Measurements from ENCODE around the gene CPVL.

GRCh38 chr7:29146057-29146706 is at the start of gene CPVL:
- TF ChIP-seq CTCF (IDR thresholded peaks at IDR 0.05; ENCODE audit: control extremely low read depth in 1 of 3, insufficient read depth in 1 of 3, low read depth in 1 of 3, low read length in 3 of 3) (no peak), POLR2A (IDR thresholded peaks at IDR 0.05; ENCODE audit: control extremely low read depth in 1 of 2, low read depth in 2 of 2, low read length in 2 of 2) (peak in 1 of 2 experiments; percentile 37; a peak in 1 of 3 replicates), MAX (IDR thresholded peaks at IDR 0.05) (peak; percentile 79), POLR2AphosphoS5 (IDR thresholded peaks at IDR 0.05; ENCODE audit: low read depth, low read length) (no peak), JUND (IDR thresholded peaks at IDR 0.05; ENCODE audit: low read length) (no peak)
- TF ChIP-seq, protein P1, sequence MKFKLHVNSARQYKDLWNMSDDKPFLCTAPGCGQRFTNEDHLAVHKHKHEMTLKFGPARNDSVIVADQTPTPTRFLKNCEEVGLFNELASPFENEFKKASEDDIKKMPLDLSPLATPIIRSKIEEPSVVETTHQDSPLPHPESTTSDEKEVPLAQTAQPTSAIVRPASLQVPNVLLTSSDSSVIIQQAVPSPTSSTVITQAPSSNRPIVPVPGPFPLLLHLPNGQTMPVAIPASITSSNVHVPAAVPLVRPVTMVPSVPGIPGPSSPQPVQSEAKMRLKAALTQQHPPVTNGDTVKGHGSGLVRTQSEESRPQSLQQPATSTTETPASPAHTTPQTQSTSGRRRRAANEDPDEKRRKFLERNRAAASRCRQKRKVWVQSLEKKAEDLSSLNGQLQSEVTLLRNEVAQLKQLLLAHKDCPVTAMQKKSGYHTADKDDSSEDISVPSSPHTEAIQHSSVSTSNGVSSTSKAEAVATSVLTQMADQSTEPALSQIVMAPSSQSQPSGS (IDR thresholded peaks at IDR 0.05; ENCODE audit: low read length): no peak
- TF ChIP-seq, protein P2, sequence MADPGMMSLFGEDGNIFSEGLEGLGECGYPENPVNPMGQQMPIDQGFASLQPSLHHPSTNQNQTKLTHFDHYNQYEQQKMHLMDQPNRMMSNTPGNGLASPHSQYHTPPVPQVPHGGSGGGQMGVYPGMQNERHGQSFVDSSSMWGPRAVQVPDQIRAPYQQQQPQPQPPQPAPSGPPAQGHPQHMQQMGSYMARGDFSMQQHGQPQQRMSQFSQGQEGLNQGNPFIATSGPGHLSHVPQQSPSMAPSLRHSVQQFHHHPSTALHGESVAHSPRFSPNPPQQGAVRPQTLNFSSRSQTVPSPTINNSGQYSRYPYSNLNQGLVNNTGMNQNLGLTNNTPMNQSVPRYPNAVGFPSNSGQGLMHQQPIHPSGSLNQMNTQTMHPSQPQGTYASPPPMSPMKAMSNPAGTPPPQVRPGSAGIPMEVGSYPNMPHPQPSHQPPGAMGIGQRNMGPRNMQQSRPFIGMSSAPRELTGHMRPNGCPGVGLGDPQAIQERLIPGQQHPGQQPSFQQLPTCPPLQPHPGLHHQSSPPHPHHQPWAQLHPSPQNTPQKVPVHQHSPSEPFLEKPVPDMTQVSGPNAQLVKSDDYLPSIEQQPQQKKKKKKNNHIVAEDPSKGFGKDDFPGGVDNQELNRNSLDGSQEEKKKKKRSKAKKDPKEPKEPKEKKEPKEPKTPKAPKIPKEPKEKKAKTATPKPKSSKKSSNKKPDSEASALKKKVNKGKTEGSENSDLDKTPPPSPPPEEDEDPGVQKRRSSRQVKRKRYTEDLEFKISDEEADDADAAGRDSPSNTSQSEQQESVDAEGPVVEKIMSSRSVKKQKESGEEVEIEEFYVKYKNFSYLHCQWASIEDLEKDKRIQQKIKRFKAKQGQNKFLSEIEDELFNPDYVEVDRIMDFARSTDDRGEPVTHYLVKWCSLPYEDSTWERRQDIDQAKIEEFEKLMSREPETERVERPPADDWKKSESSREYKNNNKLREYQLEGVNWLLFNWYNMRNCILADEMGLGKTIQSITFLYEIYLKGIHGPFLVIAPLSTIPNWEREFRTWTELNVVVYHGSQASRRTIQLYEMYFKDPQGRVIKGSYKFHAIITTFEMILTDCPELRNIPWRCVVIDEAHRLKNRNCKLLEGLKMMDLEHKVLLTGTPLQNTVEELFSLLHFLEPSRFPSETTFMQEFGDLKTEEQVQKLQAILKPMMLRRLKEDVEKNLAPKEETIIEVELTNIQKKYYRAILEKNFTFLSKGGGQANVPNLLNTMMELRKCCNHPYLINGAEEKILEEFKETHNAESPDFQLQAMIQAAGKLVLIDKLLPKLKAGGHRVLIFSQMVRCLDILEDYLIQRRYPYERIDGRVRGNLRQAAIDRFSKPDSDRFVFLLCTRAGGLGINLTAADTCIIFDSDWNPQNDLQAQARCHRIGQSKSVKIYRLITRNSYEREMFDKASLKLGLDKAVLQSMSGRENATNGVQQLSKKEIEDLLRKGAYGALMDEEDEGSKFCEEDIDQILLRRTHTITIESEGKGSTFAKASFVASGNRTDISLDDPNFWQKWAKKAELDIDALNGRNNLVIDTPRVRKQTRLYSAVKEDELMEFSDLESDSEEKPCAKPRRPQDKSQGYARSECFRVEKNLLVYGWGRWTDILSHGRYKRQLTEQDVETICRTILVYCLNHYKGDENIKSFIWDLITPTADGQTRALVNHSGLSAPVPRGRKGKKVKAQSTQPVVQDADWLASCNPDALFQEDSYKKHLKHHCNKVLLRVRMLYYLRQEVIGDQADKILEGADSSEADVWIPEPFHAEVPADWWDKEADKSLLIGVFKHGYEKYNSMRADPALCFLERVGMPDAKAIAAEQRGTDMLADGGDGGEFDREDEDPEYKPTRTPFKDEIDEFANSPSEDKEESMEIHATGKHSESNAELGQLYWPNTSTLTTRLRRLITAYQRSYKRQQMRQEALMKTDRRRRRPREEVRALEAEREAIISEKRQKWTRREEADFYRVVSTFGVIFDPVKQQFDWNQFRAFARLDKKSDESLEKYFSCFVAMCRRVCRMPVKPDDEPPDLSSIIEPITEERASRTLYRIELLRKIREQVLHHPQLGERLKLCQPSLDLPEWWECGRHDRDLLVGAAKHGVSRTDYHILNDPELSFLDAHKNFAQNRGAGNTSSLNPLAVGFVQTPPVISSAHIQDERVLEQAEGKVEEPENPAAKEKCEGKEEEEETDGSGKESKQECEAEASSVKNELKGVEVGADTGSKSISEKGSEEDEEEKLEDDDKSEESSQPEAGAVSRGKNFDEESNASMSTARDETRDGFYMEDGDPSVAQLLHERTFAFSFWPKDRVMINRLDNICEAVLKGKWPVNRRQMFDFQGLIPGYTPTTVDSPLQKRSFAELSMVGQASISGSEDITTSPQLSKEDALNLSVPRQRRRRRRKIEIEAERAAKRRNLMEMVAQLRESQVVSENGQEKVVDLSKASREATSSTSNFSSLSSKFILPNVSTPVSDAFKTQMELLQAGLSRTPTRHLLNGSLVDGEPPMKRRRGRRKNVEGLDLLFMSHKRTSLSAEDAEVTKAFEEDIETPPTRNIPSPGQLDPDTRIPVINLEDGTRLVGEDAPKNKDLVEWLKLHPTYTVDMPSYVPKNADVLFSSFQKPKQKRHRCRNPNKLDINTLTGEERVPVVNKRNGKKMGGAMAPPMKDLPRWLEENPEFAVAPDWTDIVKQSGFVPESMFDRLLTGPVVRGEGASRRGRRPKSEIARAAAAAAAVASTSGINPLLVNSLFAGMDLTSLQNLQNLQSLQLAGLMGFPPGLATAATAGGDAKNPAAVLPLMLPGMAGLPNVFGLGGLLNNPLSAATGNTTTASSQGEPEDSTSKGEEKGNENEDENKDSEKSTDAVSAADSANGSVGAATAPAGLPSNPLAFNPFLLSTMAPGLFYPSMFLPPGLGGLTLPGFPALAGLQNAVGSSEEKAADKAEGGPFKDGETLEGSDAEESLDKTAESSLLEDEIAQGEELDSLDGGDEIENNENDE (IDR thresholded peaks at IDR 0.05; ENCODE audit: insufficient replicate concordance, low read length): no peak

Measured in H1 (cell line).